ENCODE results near the gene RNASE9. TPM values are rescaled to one million over a fixed set of nuclear protein-coding genes. Genes with fewer than 3 reads are reported as not detected.

Gene RNASE9
- polyA plus RNA-seq, 3 donors = not detected

GRCh38 chr14:20546877-20547276, 14.0 kb downstream of the RNASE9 start:
- no peaks in the 10 kb centered on the region for H3K9me3 ChIP-seq (replicated peaks in 1 of 2; ENCODE audit: control insufficient read depth in 1 of 2, insufficient read depth in 1 of 2, low read length in 2 of 2)
- Mint-ChIP-seq H3K36me3 (no peaks in the 10 kb centered on the region), H3K9me3 (peaks cover 0 to 2% (median 0%) of the 10 kb centered on the region in 7 donors), H3K4me3 (no peak overlapping the region), H3K27me3 (ENCODE audit: low read depth in 3 of 3) (peaks cover 2 to 3% (median 2%) of the 10 kb centered on the region in 3 donors), H3K27ac (no peak overlapping the region), H3K4me1 (peaks cover 4% of the 10 kb centered on the region)
- H3K79me2 ChIP-seq (ENCODE audit: insufficient read depth, low read length) = no peaks in the 10 kb centered on the region
- intact Hi-C loops (cut with micrococcal nuclease) = no loop called here
- no peaks in the 10 kb centered on the region for H3K27me3 ChIP-seq (ENCODE audit: control insufficient read depth in 2 of 2, insufficient read depth in 2 of 2, low read length in 2 of 2)
- no peaks in the 10 kb centered on the region for H3K36me3 ChIP-seq (replicated peaks in 1 of 2; ENCODE audit: control insufficient read depth in 1 of 2, insufficient read depth in 2 of 2, low read length in 2 of 2)
- no peak overlapping the region for H3K4me2 ChIP-seq (replicated peaks; ENCODE audit: extremely low read depth, low read length, poor library complexity, severe bottlenecking)
- peaks cover 0 to 5% of the 10 kb centered on the region in 2 donors for H3K4me1 ChIP-seq (ENCODE audit: control insufficient read depth in 1 of 2, insufficient read depth in 2 of 2, low read length in 2 of 2)
- H3K9ac ChIP-seq (ENCODE audit: insufficient read depth, low read length, poor library complexity, severe bottlenecking) = no peak overlapping the region
- no peak for TF ChIP-seq CTCF (IDR thresholded peaks at IDR 0.05)
- H3K4me3 ChIP-seq (replicated peaks in 1 of 3; ENCODE audit: low read depth in 2 of 3, low read length in 3 of 3) = no peak overlapping the region
- H3K27ac ChIP-seq (ENCODE audit: low read depth in 1 of 2, low read length in 2 of 2) = no peak overlapping the region
- H4K20me1 ChIP-seq (ENCODE audit: insufficient read depth, low read length) = no peaks in the 10 kb centered on the region
- no peak overlapping the region for H2AFZ ChIP-seq (ENCODE audit: insufficient read depth, low read depth, low read length, poor library complexity, severe bottlenecking)
- WGBS (ENCODE audit: insufficient coverage) = no CpG with 5 or more reads among the region's 3 CpGs
- no peak for DNase-seq

- DNase-seq = no peak
- H3K4me3 ChIP-seq (replicated peaks in 1 of 3; ENCODE audit: low read depth in 2 of 3, low read length in 3 of 3) = no peak overlapping the region
- H3K36me3 ChIP-seq (replicated peaks in 1 of 2; ENCODE audit: control insufficient read depth in 1 of 2, insufficient read depth in 2 of 2, low read length in 2 of 2) = no peaks in the 10 kb centered on the region
- no peaks in the 10 kb centered on the region for H3K4me1 ChIP-seq (ENCODE audit: control insufficient read depth in 1 of 2, insufficient read depth in 2 of 2, low read length in 2 of 2)
- 78% methylated on average over 3 of the region's 4 CpGs for WGBS (ENCODE audit: insufficient coverage)
- H3K9ac ChIP-seq (ENCODE audit: insufficient read depth, low read length, poor library complexity, severe bottlenecking) = no peak overlapping the region
- H3K9me3 Mint-ChIP-seq = peaks cover 0 to 5% (median 0%) of the 10 kb centered on the region in 7 donors
- H3K27me3 ChIP-seq (ENCODE audit: control insufficient read depth in 2 of 2, insufficient read depth in 2 of 2, low read length in 2 of 2) = no peaks in the 10 kb centered on the region
- H3K36me3 Mint-ChIP-seq = no peaks in the 10 kb centered on the region
- no peaks in the 10 kb centered on the region for H3K9me3 ChIP-seq (replicated peaks in 1 of 2; ENCODE audit: control insufficient read depth in 1 of 2, insufficient read depth in 1 of 2, low read length in 2 of 2)
- peaks cover 0 to 2% (median 0%) of the 10 kb centered on the region in 3 donors for H3K27me3 Mint-ChIP-seq (ENCODE audit: low read depth in 3 of 3)
- no peak overlapping the region for H3K4me2 ChIP-seq (replicated peaks; ENCODE audit: extremely low read depth, low read length, poor library complexity, severe bottlenecking)
- no peak overlapping the region for H2AFZ ChIP-seq (ENCODE audit: insufficient read depth, low read depth, low read length, poor library complexity, severe bottlenecking)
- H3K27ac ChIP-seq (ENCODE audit: low read depth in 1 of 2, low read length in 2 of 2) = no peak overlapping the region
- intact Hi-C loops (cut with micrococcal nuclease) = no loop called here
- no peaks in the 10 kb centered on the region for H3K79me2 ChIP-seq (ENCODE audit: insufficient read depth, low read length)
- no peak for TF ChIP-seq CTCF (IDR thresholded peaks at IDR 0.05)
- H3K4me1 Mint-ChIP-seq = no peaks in the 10 kb centered on the region
- no peaks in the 10 kb centered on the region for H4K20me1 ChIP-seq (ENCODE audit: insufficient read depth, low read length)
- no peak overlapping the region for H3K4me3 Mint-ChIP-seq
- H3K27ac Mint-ChIP-seq = no peak overlapping the region
These were observed 20.9 kb downstream of the RNASE9 start for GRCh38 chr14:20539906-20540305.
